ENCODE data around the gene CARD8.

DNA sequence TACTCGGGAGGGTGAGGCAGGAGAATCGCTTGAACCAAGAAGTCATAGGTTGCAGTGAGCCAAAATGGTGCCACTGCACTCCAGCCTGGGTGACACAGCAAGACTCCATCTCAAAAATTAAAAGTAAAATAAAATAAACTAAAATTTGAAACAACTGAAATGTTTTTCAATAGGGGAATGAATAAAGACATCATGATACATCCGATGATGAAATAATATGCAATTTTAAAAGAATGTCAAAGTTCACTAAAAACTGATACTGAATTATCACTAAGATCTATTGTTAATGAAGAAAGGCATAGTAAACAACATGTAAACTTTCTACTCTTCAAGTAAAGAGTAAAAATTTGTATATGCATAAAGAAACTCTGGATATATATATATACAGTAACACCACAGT, 8.5 kb downstream of the CARD8 start:
- no peak for TF ChIP-seq MYC (IDR thresholded peaks at IDR 0.05; ENCODE audit: low read depth, low read length)
- TF ChIP-seq, protein P1, sequence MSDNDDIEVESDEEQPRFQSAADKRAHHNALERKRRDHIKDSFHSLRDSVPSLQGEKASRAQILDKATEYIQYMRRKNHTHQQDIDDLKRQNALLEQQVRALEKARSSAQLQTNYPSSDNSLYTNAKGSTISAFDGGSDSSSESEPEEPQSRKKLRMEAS (IDR thresholded peaks at IDR 0.05; ENCODE audit: low read depth, low read length) = no peak
